ENCODE data around the gene CNOT1.

Gene CNOT1

DNA sequence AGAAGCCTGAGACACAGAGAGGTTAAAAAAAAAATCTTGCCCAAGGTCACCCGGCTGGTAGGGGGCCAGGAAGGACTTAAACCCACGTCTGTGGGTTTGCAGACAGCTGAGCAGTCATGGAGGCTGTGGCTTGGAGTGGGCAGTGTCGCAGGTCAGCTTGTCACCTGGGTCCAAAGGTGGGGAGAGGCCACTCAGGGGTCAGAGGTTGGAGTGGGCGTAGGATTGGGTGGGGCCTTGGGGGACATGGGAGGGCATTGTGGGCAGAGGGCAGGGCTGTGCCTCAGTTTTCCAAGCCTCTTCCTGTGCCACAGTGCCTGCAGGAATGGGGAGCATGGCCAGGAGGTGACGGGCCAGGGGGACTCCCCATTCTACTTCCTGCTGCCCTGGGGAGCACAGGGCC lies 131.7 kb downstream of the CNOT1 start:
- TF ChIP-seq PPARA (CRISPR knock-in tag; IDR thresholded peaks at IDR 0.05; ENCODE audit: borderline replicate concordance) (no peak), CSRNP3 (CRISPR knock-in tag; IDR thresholded peaks at IDR 0.05) (no peak), ZC3H10 (CRISPR knock-in tag; IDR thresholded peaks at IDR 0.05) (no peak), TOX (CRISPR knock-in tag; IDR thresholded peaks at IDR 0.05; ENCODE audit: borderline replicate concordance) (no peak), ZFP30 (CRISPR knock-in tag; IDR thresholded peaks at IDR 0.05) (no peak), ISL1 (CRISPR knock-in tag; IDR thresholded peaks at IDR 0.05) (no peak), RARB (CRISPR knock-in tag; IDR thresholded peaks at IDR 0.05) (no peak), ZFP3 (CRISPR knock-in tag; IDR thresholded peaks at IDR 0.05) (no peak), BACH2 (CRISPR knock-in tag; IDR thresholded peaks at IDR 0.05; ENCODE audit: borderline replicate concordance) (no peak)
- ATAC-seq: no peak

DNA sequence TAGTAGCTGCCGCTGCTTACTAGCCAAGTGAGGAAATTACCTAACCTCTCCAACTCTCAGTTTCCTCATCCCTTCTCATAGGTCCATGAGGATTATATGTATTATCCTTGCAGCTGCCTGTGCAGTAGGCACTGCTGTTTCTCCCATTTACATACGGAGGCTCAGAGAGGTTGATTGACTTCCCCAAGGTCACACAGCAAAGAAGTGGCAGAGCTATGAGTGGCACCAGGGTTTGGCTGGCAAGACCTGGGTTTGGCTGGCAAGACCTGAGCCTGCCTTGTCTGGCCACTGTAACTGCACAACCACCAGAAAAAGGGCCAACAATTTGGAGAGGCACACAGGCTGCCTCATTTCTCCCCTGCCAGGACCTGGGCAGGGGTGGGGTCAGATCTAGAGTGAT lies 132.2 kb downstream of the CNOT1 start:
- ATAC-seq: no peak

DNA sequence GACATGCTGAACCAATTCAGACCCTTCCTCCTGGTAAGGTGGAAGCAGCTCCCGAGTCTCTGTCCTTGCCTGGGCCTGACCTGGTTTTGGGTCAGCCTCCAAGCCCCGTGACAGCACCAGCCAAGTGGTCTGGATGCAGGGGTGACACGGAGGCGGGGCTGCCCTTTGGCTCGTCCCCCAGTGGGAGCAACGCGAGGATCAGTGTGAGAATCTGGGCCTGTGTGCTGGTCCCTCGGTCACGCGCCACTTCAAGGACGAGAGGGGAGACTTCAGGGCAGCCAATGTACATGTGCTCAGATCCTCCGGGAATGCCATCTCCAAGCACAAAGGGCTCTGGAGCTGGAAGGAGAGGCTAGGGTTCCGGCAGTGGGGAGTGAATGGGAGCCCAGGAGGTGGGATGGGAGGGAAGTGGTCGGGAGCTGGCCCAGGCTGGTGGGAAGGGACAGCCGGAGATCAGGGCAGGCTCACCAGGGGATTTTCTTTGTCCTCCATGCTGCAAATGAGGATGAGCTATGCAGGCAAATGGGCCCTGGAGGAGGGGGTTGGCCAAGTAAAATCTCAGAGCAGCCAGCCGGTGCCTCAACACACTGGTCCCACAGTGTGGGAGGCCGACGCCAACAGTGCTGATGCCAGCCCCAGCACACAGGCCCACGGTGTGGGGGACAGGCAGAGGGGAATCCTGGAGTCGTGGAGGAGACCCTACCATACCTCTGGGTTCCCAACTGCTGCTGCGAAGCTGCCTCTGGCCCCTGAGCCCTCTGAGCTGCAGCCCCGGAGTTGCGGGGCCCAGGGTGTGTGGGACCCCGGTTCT lies 133.9 kb downstream of the CNOT1 start:
- TF ChIP-seq ZFP3 (CRISPR knock-in tag; IDR thresholded peaks at IDR 0.05) (no peak), CSDC2 (CRISPR knock-in tag; IDR thresholded peaks at IDR 0.05) (no peak), RARB (CRISPR knock-in tag; IDR thresholded peaks at IDR 0.05) (no peak), ESRRG (CRISPR knock-in tag; IDR thresholded peaks at IDR 0.05) (no peak), SNAI2 (CRISPR knock-in tag; IDR thresholded peaks at IDR 0.05) (no peak), ISL1 (CRISPR knock-in tag; IDR thresholded peaks at IDR 0.05) (no peak), PPARA (CRISPR knock-in tag; IDR thresholded peaks at IDR 0.05; ENCODE audit: borderline replicate concordance) (no peak), ZFP30 (CRISPR knock-in tag; IDR thresholded peaks at IDR 0.05) (no peak)
- TF ChIP-seq, protein P1, sequence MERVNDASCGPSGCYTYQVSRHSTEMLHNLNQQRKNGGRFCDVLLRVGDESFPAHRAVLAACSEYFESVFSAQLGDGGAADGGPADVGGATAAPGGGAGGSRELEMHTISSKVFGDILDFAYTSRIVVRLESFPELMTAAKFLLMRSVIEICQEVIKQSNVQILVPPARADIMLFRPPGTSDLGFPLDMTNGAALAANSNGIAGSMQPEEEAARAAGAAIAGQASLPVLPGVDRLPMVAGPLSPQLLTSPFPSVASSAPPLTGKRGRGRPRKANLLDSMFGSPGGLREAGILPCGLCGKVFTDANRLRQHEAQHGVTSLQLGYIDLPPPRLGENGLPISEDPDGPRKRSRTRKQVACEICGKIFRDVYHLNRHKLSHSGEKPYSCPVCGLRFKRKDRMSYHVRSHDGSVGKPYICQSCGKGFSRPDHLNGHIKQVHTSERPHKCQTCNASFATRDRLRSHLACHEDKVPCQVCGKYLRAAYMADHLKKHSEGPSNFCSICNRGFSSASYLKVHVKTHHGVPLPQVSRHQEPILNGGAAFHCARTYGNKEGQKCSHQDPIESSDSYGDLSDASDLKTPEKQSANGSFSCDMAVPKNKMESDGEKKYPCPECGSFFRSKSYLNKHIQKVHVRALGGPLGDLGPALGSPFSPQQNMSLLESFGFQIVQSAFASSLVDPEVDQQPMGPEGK (CRISPR knock-in tag; IDR thresholded peaks at IDR 0.05; ENCODE audit: borderline replicate concordance): no peak
- no peak for ATAC-seq

More for the DNA sequence above, 132.2 kb downstream of the CNOT1 start:
- TF ChIP-seq CSDC2 (CRISPR knock-in tag; IDR thresholded peaks at IDR 0.05) (no peak), RARB (CRISPR knock-in tag; IDR thresholded peaks at IDR 0.05) (no peak), ZNF70 (CRISPR knock-in tag; IDR thresholded peaks at IDR 0.05) (no peak), GLIS3 (CRISPR knock-in tag; IDR thresholded peaks at IDR 0.05) (no peak)
- TF ChIP-seq, protein P1 (CRISPR knock-in tag; IDR thresholded peaks at IDR 0.05; ENCODE audit: borderline replicate concordance): no peak

DNA sequence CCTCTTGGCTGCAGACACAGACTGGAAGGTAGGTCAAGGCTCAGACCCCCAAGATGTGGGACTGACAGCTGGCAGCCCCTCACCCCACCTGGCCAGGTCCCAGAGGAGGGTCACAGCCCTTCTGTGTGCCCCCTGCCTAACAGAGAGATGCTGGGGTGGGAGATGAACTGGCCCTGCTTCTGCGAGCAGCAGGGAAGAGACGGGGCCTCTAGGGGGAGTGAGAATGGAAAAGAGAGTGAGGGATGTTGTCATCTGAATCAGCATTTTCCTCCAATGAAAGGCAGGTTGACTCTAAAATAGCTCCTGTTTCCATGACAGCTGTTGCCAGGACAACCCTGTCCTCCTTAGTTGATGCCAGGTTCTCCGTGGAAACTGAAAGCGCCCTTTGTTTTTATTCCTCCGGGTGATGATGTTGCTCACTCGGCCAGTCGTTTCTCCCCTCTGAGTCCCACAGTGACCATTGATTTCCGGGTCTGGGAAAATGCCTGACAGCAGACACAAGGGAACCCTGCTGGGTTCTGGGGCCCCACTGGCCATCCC lies 134.6 kb downstream of the CNOT1 start:
- TF ChIP-seq CREB5 (CRISPR knock-in tag; IDR thresholded peaks at IDR 0.05; ENCODE audit: low read depth) (no peak), ZFP3 (CRISPR knock-in tag; IDR thresholded peaks at IDR 0.05) (no peak), ZC3H10 (CRISPR knock-in tag; IDR thresholded peaks at IDR 0.05) (no peak)
- TF ChIP-seq, protein P1 (CRISPR knock-in tag; IDR thresholded peaks at IDR 0.05; ENCODE audit: borderline replicate concordance): no peak
- peak; percentile 75 for ATAC-seq
